Activated effector memory CD4-positive, alpha-beta T cell treated with Interleukin-2 at 50 U/mL for 16 hours (primary cell): Measurements from ENCODE around the gene CCDC88C.
"Not testable (repeated sequence)": the region's sequence is repeated elsewhere in the genome, so short reads cannot be mapped to it uniquely, and the experiment has no call there.

ENCODE experiments used
- DNase-seq: peaks from one replicate; pipeline ENCODE4 v3.0.0-alpha.2; 2020

CCDC88C gene, protein sequence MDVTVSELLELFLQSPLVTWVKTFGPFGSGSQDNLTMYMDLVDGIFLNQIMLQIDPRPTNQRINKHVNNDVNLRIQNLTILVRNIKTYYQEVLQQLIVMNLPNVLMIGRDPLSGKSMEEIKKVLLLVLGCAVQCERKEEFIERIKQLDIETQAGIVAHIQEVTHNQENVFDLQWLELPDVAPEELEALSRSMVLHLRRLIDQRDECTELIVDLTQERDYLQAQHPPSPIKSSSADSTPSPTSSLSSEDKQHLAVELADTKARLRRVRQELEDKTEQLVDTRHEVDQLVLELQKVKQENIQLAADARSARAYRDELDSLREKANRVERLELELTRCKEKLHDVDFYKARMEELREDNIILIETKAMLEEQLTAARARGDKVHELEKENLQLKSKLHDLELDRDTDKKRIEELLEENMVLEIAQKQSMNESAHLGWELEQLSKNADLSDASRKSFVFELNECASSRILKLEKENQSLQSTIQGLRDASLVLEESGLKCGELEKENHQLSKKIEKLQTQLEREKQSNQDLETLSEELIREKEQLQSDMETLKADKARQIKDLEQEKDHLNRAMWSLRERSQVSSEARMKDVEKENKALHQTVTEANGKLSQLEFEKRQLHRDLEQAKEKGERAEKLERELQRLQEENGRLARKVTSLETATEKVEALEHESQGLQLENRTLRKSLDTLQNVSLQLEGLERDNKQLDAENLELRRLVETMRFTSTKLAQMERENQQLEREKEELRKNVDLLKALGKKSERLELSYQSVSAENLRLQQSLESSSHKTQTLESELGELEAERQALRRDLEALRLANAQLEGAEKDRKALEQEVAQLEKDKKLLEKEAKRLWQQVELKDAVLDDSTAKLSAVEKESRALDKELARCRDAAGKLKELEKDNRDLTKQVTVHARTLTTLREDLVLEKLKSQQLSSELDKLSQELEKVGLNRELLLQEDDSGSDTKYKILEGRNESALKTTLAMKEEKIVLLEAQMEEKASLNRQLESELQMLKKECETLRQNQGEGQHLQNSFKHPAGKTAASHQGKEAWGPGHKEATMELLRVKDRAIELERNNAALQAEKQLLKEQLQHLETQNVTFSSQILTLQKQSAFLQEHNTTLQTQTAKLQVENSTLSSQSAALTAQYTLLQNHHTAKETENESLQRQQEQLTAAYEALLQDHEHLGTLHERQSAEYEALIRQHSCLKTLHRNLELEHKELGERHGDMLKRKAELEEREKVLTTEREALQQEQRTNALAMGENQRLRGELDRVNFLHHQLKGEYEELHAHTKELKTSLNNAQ (N-terminal part only)

DNA sequence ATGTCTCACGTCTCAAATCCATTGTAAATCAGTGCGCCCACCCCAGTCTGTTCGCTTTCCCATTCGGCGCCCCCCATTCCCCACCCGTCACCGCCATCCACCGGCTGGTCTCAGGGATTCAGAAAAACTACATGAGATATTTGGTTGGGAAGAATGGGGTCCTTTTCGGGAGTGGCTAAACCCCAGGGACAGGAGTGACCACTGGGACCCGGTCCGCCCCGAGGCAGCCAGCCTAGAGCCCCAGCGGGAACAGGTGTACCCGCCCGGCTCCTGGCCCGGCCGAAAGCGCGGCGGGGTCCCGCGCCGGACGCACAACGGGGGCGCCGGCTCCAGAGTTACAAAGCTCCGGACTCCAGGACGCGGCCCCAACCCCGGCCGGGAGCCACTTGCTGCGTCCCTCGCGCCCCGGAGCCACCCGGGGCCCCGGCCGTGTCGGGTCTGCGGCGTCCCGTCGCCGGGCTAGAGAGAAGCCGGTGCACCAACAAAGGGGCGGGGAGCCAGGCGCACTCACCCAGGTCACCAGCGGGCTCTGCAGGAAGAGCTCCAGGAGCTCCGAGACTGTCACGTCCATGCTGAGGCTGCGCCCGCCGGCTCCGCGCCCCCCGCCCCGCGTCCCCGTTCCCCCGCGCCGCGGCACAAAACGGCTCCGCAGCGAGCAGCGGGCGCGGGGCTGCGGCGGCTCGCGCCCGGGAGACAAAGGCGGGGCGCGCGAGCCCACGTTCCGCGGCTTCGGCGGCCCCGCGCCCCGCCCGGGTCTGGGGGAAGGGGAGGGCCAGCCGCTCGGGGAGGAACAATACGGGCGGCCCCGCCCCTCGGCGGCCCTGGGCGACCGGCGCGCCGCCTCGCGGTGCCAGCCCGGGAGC lies at the start of gene CCDC88C:
Gene CCDC88C, minus strand, starts transcription at position 701 of the 863 bp plus-strand sequence. Its CDS starts 130 bp downstream, at position 571.
- DNase-seq: peak; percentile 71

GRCh38 chr14:91466192-91466591 lies 48.6 kb upstream of the CCDC88C start:
- DNase-seq: no peak

DNA sequence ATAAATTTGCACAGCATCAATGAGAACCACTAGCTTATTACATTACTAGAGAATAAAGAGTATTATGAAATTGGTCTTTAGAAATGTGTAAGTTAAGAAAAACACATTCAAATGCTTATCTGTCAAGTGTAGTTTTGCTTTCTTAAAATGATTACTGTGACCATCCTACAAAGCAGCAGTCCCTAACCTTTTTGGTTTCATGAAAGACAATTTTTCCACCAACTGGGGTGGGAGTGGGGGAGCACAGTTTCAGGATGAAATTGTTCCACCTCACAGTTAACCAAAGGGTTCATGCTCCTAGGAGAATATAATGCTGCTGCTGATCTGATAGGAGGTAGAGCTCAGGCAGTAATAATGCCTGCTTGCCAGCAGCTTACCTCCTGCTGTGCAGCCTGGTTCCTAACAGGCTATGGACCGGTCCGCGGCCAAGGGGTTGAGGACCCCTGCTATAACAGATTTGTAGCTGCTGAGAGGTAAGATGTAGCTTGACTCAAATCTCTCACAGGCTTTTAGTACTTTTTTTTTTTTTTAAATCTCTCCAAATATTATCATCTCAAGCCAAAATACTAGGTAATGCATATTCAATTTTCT lies 47.1 kb upstream of the CCDC88C start:
- no peak for DNase-seq

DNA sequence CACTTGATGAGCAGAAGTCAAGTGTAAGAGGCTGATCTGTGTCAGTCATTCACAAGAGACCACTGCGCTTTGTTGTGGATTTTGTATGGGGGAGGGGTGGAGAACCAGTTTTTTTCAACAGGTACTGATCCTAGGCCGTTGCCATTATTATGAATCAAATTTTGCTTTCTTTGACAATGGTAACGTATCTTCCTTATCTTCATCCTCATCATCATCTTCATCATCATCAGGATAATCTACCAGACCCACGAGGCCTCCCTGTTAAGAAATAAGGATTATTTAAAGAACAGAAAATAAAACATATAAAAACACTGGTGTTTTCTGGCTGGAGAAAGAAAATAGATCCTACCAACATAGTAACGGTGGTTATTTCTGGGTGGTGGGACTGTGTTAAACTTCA lies 41.0 kb upstream of the CCDC88C start:
- no peak for DNase-seq

DNA sequence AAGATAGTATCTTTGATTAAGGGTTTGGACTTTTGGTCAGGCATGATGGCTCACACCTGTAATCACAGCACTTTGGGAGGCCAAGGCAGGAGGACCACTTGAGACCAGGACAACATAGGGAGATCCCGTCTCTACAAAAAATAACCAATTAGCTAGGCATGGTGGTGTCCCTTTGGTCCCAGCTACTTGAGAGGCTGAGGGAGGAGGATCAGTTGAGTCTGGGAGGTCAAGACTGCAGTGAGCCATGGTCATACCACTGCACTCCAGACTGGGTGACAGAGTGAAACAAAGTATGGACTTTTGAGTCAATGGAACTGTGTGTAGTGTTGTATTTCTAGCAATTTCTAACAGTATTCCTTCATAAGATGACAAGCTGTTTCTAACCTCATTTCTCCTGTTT lies 38.7 kb upstream of the CCDC88C start:
- DNase-seq: no peak

- DNase-seq: no peak
Observed at GRCh38 chr14:91454580-91454979, 37.0 kb upstream of the CCDC88C start.

DNA sequence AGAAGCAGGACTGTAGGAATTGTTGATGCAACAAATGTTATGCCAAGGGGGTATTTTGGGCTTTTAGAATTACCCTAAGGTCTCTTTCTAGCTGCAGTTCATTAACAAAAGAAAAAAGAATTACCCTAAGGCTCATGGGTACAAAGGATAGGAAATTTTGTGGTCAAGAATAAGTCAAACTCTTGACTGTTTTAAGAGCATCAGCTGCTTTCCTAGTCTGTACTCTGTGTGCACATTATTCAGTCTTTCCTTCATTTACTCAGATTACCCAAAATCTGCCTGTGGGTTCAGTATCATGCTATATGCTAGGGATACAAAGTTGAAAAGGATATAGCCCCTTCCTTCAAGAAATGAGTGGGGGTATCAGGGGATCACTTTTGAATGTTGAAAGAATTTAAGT lies 36.5 kb upstream of the CCDC88C start:
- DNase-seq: no peak

GRCh38 chr14:91453744-91454143 lies 36.1 kb upstream of the CCDC88C start:
- no peak for DNase-seq

- DNase-seq: no peak
Observed at GRCh38 chr14:91444335-91445020, 26.9 kb upstream of the CCDC88C start.

DNA sequence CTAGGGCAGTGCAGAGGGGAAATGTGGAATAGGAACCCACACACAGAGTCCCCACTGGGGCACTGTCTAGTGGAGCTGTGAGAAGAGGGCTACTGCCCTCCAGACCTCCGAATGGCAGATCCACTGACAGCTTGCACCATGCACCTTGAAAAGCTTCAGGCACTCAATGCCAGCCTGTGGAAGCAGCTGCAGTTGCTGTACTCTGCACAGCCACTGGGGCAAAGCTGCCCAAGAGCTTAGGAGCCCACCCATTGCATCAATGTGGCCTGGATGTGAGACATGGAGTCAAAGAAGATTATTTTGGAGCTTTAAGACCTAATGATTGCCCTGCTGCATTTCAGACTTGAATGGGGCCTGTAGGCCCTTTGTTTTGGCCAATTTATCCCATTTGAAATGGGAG lies 21.7 kb upstream of the CCDC88C start:
- no peak for DNase-seq

- DNase-seq: no peak
Observed at GRCh38 chr14:91438845-91439244, 21.2 kb upstream of the CCDC88C start.

GRCh38 chr14:91436266-91436665 lies 18.6 kb upstream of the CCDC88C start:
- not testable (repeated sequence) for DNase-seq

GRCh38 chr14:91429385-91429784 lies 11.8 kb upstream of the CCDC88C start:
- no peak for DNase-seq

DNA sequence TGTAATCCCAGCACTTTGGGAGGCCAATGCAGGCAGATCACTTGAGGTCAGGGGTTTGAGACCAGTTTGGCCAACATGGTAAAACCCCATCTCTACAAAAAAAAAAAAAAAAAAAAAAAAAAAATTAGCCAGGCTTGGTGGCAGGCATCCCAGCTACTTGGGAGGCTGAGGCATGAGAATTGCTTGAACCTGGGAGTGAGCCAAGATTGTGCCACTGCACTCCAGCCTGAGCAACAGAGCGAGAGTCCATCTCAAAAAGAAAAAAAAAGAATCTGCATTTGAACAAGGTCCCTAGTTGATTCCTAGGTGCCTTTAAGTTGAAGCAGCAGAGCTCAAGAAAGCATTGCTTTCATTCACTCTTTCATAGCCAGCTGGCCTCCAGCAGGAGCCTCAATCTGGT lies 11.3 kb upstream of the CCDC88C start:
- DNase-seq: not testable (repeated sequence)

DNA sequence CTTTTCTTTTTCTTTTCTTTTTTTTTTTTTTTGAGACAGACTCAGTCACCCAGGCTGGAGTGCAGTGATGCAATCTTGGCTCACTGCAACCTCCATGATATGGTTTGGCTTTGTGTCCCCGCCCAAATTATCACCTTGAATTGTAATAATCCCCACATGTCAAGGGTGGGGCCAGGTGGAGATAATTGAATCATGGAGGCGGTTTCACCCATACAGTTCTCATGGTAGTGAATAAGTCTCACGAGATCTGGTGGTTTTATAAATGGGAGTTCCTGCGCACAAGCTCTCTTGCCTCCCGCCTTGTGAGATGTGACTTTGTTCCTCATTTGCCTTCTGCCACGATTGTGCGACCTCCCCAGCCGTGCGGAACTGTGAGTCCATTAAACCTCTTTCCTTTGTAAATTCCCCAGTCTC lies 7.9 kb upstream of the CCDC88C start:
- not testable (repeated sequence) for DNase-seq

- no peak for DNase-seq
Observed at GRCh38 chr14:91424813-91425530, 7.4 kb upstream of the CCDC88C start.

DNA sequence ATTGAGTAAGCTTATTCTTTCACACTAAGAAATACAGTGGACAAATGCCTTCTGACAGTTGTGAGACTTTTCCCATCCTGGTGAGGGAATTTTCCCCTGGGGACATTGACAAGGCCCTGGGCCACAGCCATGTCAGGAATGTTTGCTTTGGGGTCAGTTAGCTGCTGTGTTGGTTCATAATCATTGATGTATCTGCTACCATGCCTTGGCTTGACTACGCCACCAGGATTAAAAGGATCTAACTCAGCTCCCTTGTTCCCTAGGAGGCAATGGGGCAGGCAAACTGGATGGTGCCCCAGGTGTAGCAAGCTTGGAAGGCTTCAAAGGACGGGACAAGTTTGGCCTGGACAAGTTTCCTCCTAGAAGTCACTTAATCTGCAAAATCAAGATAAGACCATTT lies 3.1 kb upstream of the CCDC88C start:
- no peak for DNase-seq

DNA sequence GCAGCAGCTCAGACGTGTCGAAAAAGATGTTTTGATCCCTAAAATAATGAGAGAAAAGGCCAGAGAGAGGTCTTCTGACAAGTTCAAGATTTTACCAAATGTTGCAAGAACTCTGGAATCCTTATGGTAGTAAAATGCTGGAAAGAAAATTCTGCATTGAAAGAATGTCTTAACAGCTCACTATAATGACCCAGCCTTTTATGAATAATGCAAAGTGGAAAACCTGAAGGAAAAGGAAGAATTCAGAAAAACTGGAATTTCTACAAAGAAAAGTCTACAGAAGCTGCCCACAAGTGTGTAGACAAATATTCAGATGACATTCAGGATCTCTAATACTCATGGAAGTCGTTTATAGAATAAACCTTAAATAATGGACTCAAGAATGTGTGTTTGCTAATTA lies 1.8 kb upstream of the CCDC88C start:
- no peak for DNase-seq

DNA sequence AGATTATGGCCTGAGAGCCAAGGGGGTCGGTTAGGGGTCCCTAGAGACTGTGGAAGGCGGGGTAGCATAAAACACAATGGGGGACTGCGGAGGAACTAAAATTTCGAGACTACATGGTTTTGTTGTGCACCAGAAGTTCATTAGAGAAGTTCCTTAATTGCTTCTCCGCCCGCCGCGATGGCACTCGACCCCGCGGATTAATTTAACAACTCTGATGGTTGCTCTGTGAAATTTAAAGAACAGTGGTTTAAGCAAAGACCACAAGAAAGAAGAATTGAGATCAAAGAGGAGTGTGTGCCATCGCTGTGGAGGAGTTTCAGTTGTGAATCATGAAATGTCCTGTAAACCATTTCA lies 1.4 kb upstream of the CCDC88C start:
- DNase-seq: no peak

GRCh38 chr14:91418387-91419043 lies 895 bp upstream of the CCDC88C start:
- DNase-seq: peak; percentile 77
